Keratinocyte (primary cell): ENCODE measurements around the gene ULK4. TPM values are rescaled to one million over a fixed set of nuclear protein-coding genes. Genes with fewer than 3 reads are reported as not detected.

Experiments used
- DNase-seq: peaks from one replicate; pipeline ENCODE4 v3.0.0-alpha.2; 2011; ENCODE audit warnings: low read depth, missing footprints, low spot score
- FAIRE-seq: peaks from 2 replicates; lab custom pipeline; 2011; peaks lifted over from hg19 to GRCh38; lab: Jason Lieb, UNC
- H2AFZ ChIP-seq: 2 replicates; pipeline ENCODE4 v1.6.0; 2012; ENCODE audit warnings: low read length, control low read depth, inconsistent platforms; ENCODE audit not compliant: control insufficient read depth
- H3K27ac ChIP-seq: 2 replicates; pipeline ENCODE4 v1.5.1; 2011; ENCODE audit warnings: low read length; ENCODE audit not compliant: control insufficient read depth, insufficient read depth
- H3K27me3 ChIP-seq: 3 replicates; pipeline ENCODE4 v1.6.0; 2011; ENCODE audit warnings: low read length; ENCODE audit not compliant: control insufficient read depth, insufficient read depth; ENCODE audit errors: extremely low read depth
- H3K36me3 ChIP-seq, 2 experiments: 2 replicates in 1 of 2; 3 replicates in 1 of 2; pipeline ENCODE4 v1.5.1; 2011; ENCODE audit warnings: low read length in 2 of 2, mild to moderate bottlenecking in 1 of 2; ENCODE audit not compliant: control insufficient read depth in 2 of 2, insufficient read depth in 2 of 2; ENCODE audit errors: extremely low read depth in 1 of 2
- H3K4me1 ChIP-seq: 3 replicates; pipeline ENCODE4 v1.5.1; 2011; ENCODE audit warnings: low read length; ENCODE audit not compliant: control insufficient read depth, insufficient read depth; ENCODE audit errors: extremely low read depth
- H3K4me2 ChIP-seq: 3 replicates; pipeline ENCODE4 v1.6.0; 2011; ENCODE audit warnings: low read depth, low read length; ENCODE audit not compliant: control insufficient read depth, insufficient read depth; ENCODE audit errors: extremely low read depth
- H3K4me3 ChIP-seq, 3 experiments: fragments of 200-600 bp in 1 of 3; sonication (generic) in 1 of 3; 2 replicates in 2 of 3; 3 replicates in 1 of 3; pipeline ENCODE4 v1.5.1; 2011 to 2016; ENCODE audit warnings: low read length in 3 of 3, mild to moderate bottlenecking in 3 of 3, control low read depth in 2 of 3, inconsistent platforms in 1 of 3, low read depth in 1 of 3, mixed read lengths in 1 of 3, mixed run types in 1 of 3, moderate library complexity in 1 of 3; ENCODE audit not compliant: control insufficient read depth in 2 of 3, insufficient read depth in 2 of 3; ENCODE audit errors: extremely low read depth in 1 of 3
- H3K79me2 ChIP-seq: 2 replicates; pipeline ENCODE4 v1.6.0; 2012; ENCODE audit warnings: low read length; ENCODE audit not compliant: control insufficient read depth, insufficient read depth
- H3K9ac ChIP-seq: 3 replicates; pipeline ENCODE4 v1.6.0; 2011; ENCODE audit warnings: low read length; ENCODE audit not compliant: control insufficient read depth, insufficient read depth; ENCODE audit errors: extremely low read depth
- H3K9me1 ChIP-seq: 3 replicates; pipeline ENCODE4 v1.6.0; 2011; ENCODE audit warnings: low read length; ENCODE audit not compliant: control insufficient read depth, insufficient read depth; ENCODE audit errors: extremely low read depth
- H3K9me3 ChIP-seq: 2 replicates; pipeline ENCODE4 v1.5.1; 2012; ENCODE audit warnings: low read depth, low read length; ENCODE audit not compliant: control insufficient read depth
- H4K20me1 ChIP-seq: 3 replicates; pipeline ENCODE4 v1.6.0; 2011; ENCODE audit warnings: low read length; ENCODE audit not compliant: control insufficient read depth, insufficient read depth; ENCODE audit errors: extremely low read depth
- CTCF ChIP-seq, 3 experiments: IDR thresholded peaks in 1 of 3; conservative IDR thresholded peaks in 1 of 3; optimal IDR thresholded peaks in 1 of 3; 2 replicates in 2 of 3; 3 replicates in 1 of 3; pipeline versions ENCODE3 to v1.5.1; 2011; ENCODE audit warnings: low read length in 3 of 3, mild to moderate bottlenecking in 3 of 3, moderate library complexity in 2 of 3, control low read depth in 1 of 3, inconsistent platforms in 1 of 3; ENCODE audit not compliant: insufficient read depth in 2 of 3; ENCODE audit errors: extremely low read depth in 1 of 3
- EZH2 ChIP-seq: IDR thresholded peaks from one replicate; pipeline ENCODE4 v1.6.1; 2012; ENCODE audit warnings: inconsistent platforms, mild to moderate bottlenecking, low read length, moderate library complexity
- dilution Hi-C: fragments of 300-500 bp; cut with MboI; formaldehyde crosslinking; loops from one replicate; pipeline ENCODE4 v1.7.0; 2020; ENCODE audit warnings: low sequenced_read_pairs; ENCODE audit not compliant: extremely low pct_ligation_motif_present
- polyA plus RNA-seq, 5 experiments: library from polyadenylated mRNA; depleted of rRNA in 3 of 5; stranded (reverse) in 3 of 5; stranded (forward) in 1 of 5; unstranded in 1 of 5; fragments of >200 nt; gene quantifications; 1 replicate in 1 of 5; 2 replicates in 3 of 5; 3 replicates in 1 of 5; pipeline versions ENCODE4 v1.2.1 to v1.2.3, GENCODE V29; 2011 to 2012; ENCODE audit warnings: missing spikeins in 2 of 5, low read depth in 1 of 5, low replicate concordance in 1 of 5

Gene ULK4
- polyA plus RNA-seq, 1 donor (not counting 4 experiments of a cell fraction or from before 2014, with no cell fraction given): 6.1 TPM

- H3K4me3 ChIP-seq: no peak overlapping the region
- H3K27ac ChIP-seq: no peak overlapping the region
- no peaks in the 10 kb centered on the region for H3K36me3 ChIP-seq
- H3K9me3 ChIP-seq: no peaks in the 10 kb centered on the region
- H2AFZ ChIP-seq: no peak overlapping the region
- H3K79me2 ChIP-seq: no peaks in the 10 kb centered on the region
- H3K9ac ChIP-seq: no peak overlapping the region
- FAIRE-seq (no peak), DNase-seq (no peak)
- no peak for TF ChIP-seq EZH2
- no peak for TF ChIP-seq CTCF (optimal IDR thresholded peaks at IDR 0.05 in 1 of 3, IDR thresholded peaks at IDR 0.05 in 1 of 3, conservative IDR thresholded peaks at IDR 0.05 in 1 of 3; ENCODE audit: extremely low read depth in 1 of 3, insufficient read depth in 2 of 3, low read length in 3 of 3)
- no peaks in the 10 kb centered on the region for H3K27me3 ChIP-seq
- H4K20me1 ChIP-seq: no peaks in the 10 kb centered on the region
- H3K9me1 ChIP-seq: no peaks in the 10 kb centered on the region
- dilution Hi-C loops: no loop called here
- H3K4me2 ChIP-seq: no peak overlapping the region
- H3K4me1 ChIP-seq: no peaks in the 10 kb centered on the region
Measured at GRCh38 chr3:42001777-42002176, 39.9 kb upstream of the ULK4 start.

DNA sequence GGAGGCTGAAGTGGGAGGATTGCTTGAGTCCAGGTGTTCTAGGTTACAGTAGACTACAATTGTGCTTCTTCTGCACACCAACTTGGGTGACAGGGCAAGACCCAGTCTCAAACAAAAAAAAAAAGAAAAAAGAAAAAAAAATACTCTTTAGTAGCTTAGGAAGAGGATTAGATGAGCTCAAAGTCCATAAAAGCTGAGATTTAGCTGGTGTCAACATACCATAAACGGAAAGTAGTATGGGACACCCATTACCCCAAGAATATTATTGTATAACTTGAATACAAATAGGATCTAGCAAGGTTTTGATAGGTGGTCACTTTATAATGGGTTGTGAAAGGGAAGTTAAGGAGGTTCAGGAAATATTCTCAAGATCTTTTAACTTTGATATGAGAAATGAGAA is 38.0 kb upstream of the ULK4 start:
- Histone ChIP-seq H3K4me3 (no peak overlapping the region), H3K9me1 (no peaks in the 10 kb centered on the region), H3K79me2 (no peaks in the 10 kb centered on the region), H3K9me3 (no peaks in the 10 kb centered on the region), H3K4me2 (no peak overlapping the region), H3K27me3 (no peaks in the 10 kb centered on the region), H3K36me3 (no peaks in the 10 kb centered on the region), H2AFZ (no peak overlapping the region), H3K4me1 (no peaks in the 10 kb centered on the region), H3K9ac (no peak overlapping the region), H3K27ac (no peak overlapping the region), H4K20me1 (no peaks in the 10 kb centered on the region)
- no peak for FAIRE-seq
- TF ChIP-seq EZH2: no peak
- TF ChIP-seq CTCF (optimal IDR thresholded peaks at IDR 0.05 in 1 of 3, IDR thresholded peaks at IDR 0.05 in 1 of 3, conservative IDR thresholded peaks at IDR 0.05 in 1 of 3; ENCODE audit: extremely low read depth in 1 of 3, insufficient read depth in 2 of 3, low read length in 3 of 3): no peak
- dilution Hi-C loops: no loop called here
- DNase-seq: no peak
